Neuronal stem cell (in vitro differentiated cells): Measurements from ENCODE around the gene ALDH7A1.

Experiments used
- DNase-seq: peaks from one replicate; pipeline ENCODE4 v3.0.0-alpha.2; 2013; ENCODE audit warnings: low spot score
- H2AFZ ChIP-seq: one replicate; pipeline ENCODE4 v1.6.1; 2013; ENCODE audit warnings: mild to moderate bottlenecking, low read length, inconsistent platforms
- H2AK5ac ChIP-seq: 2 replicates; pipeline ENCODE4 v1.6.1; 2013; ENCODE audit warnings: low read depth, mild to moderate bottlenecking, inconsistent platforms, low read length, moderate library complexity, mixed read lengths
- H2BK120ac ChIP-seq: 2 replicates; pipeline ENCODE4 v1.6.1; 2013; ENCODE audit warnings: low read depth, mild to moderate bottlenecking, inconsistent platforms, low read length, moderate library complexity, mixed read lengths
- H2BK12ac ChIP-seq: one replicate; pipeline ENCODE4 v1.6.1; 2013; ENCODE audit warnings: low read length, inconsistent platforms
- H2BK15ac ChIP-seq: 2 replicates; pipeline ENCODE4 v1.6.1; 2013; ENCODE audit warnings: mild to moderate bottlenecking, low read length, inconsistent platforms, mixed read lengths
- H2BK5ac ChIP-seq: one replicate; pipeline ENCODE4 v1.6.1; 2013; ENCODE audit warnings: inconsistent platforms, mild to moderate bottlenecking, low read length, moderate library complexity
- H3K14ac ChIP-seq: one replicate; pipeline ENCODE4 v1.6.1; 2013; ENCODE audit warnings: low read length, inconsistent platforms
- H3K18ac ChIP-seq: 2 replicates; pipeline ENCODE4 v1.6.1; 2013; ENCODE audit warnings: low read length, inconsistent platforms
- H3K23ac ChIP-seq: 2 replicates; pipeline ENCODE4 v1.6.1; 2013; ENCODE audit warnings: low read depth, mild to moderate bottlenecking, mixed read lengths, low read length, inconsistent platforms; ENCODE audit not compliant: poor library complexity
- H3K27ac ChIP-seq: replicated peaks from 3 replicates; pipeline ENCODE4 v1.5.1; 2013; ENCODE audit warnings: low read length, inconsistent platforms
- H3K27me3 ChIP-seq, 3 experiments: 2 replicates each; pipeline ENCODE4 v1.6.1; 2013; ENCODE audit warnings: low read length in 3 of 3, mild to moderate bottlenecking in 2 of 3, inconsistent platforms in 1 of 3, low read depth in 1 of 3, mixed read lengths in 1 of 3, moderate library complexity in 1 of 3; ENCODE audit not compliant: control insufficient read depth in 3 of 3, insufficient read depth in 3 of 3
- H3K36me3 ChIP-seq, 2 donors: replicated peaks in 1 of 2; 2 replicates each; pipeline ENCODE4 v1.6.1; 2013; ENCODE audit warnings: low read length in 2 of 2; ENCODE audit not compliant: control insufficient read depth in 2 of 2, insufficient read depth in 2 of 2
- H3K4ac ChIP-seq: 2 replicates; pipeline ENCODE4 v1.6.1; 2013; ENCODE audit warnings: inconsistent platforms, mild to moderate bottlenecking, low read length, moderate library complexity
- H3K4me1 ChIP-seq, 2 donors: 1 replicate in 1 of 2; 2 replicates in 1 of 2; pipeline ENCODE4 v1.6.1; 2013; ENCODE audit warnings: low read length in 2 of 2, low read depth in 1 of 2; ENCODE audit not compliant: control insufficient read depth in 2 of 2, insufficient read depth in 1 of 2
- H3K4me2 ChIP-seq: one replicate; pipeline ENCODE4 v1.6.1; 2013; ENCODE audit warnings: mild to moderate bottlenecking, low read length, inconsistent platforms; ENCODE audit not compliant: insufficient read depth, poor library complexity, severe bottlenecking
- H3K4me3 ChIP-seq, 2 donors: 2 replicates each; pipeline ENCODE4 v1.5.1; 2013; ENCODE audit warnings: low read length in 2 of 2, mild to moderate bottlenecking in 2 of 2, inconsistent platforms in 1 of 2, moderate library complexity in 1 of 2
- H3K79me1 ChIP-seq: one replicate; pipeline ENCODE4 v1.6.1; 2013; ENCODE audit warnings: low read depth, mild to moderate bottlenecking, inconsistent platforms, low read length, moderate library complexity
- H3K9ac ChIP-seq: one replicate; pipeline ENCODE4 v1.6.1; 2013; ENCODE audit warnings: mild to moderate bottlenecking, low read depth, low read length, inconsistent platforms; ENCODE audit not compliant: poor library complexity
- H3K9me3 ChIP-seq, 2 donors: replicated peaks in 1 of 2; 2 replicates each; pipeline versions ENCODE3 to v1.6.1; 2013; ENCODE audit warnings: low read length in 2 of 2, mild to moderate bottlenecking in 2 of 2, inconsistent platforms in 1 of 2, low read depth in 1 of 2, mixed read lengths in 1 of 2, moderate library complexity in 1 of 2; ENCODE audit not compliant: control insufficient read depth in 2 of 2, insufficient read depth in 1 of 2
- H4K8ac ChIP-seq: one replicate; pipeline ENCODE4 v1.6.1; 2013; ENCODE audit warnings: low read depth, mild to moderate bottlenecking, inconsistent platforms, low read length, moderate library complexity
- H4K91ac ChIP-seq: one replicate; pipeline ENCODE4 v1.6.1; 2013; ENCODE audit warnings: low read length, low read depth, mild to moderate bottlenecking, inconsistent platforms; ENCODE audit not compliant: poor library complexity
- WGBS, 2 donors: extraction: QIAGEN DNeasy Blood & Tissue Kit; methylation state at CpG; one replicate each; pipeline ENCODE4 v1.1.7; 2013; ENCODE audit warnings: missing lambda C conversion rate in 2 of 2, mixed read lengths in 1 of 2; ENCODE audit not compliant: insufficient read length in 2 of 2, insufficient replicate concordance in 1 of 2; ENCODE audit errors: extremely low coverage in 2 of 2; 5-methylcytosine and 5-hydroxymethylcytosine counted together

Gene ALDH7A1

GRCh38 chr5:126577415-126577814 lies 17.6 kb downstream of the ALDH7A1 start:
- WGBS, 2 donors: no CpG with 5 or more reads among the region's 5 CpGs

GRCh38 chr5:126576974-126577373 lies 18.0 kb downstream of the ALDH7A1 start:
- H3K79me1 ChIP-seq: peaks cover 2% of the 10 kb centered on the region
- no peak overlapping the region for H3K4me2 ChIP-seq
- H2BK15ac ChIP-seq: no peak overlapping the region
- H3K27me3 ChIP-seq: no peaks in the 10 kb centered on the region
- H2BK5ac ChIP-seq: no peak overlapping the region
- H3K4me1 ChIP-seq: no peaks in the 10 kb centered on the region
- no peak overlapping the region for H3K4me3 ChIP-seq
- WGBS, 2 donors: no CpG with 5 or more reads among the region's 5 CpGs
- H3K23ac ChIP-seq: no peak overlapping the region
- H3K14ac ChIP-seq: no peak overlapping the region
- no peak overlapping the region for H2BK12ac ChIP-seq
- no peak overlapping the region for H2AFZ ChIP-seq
- H3K27ac ChIP-seq: no peak overlapping the region
- no peak overlapping the region for H2BK120ac ChIP-seq
- no peak overlapping the region for H4K91ac ChIP-seq
- peaks cover 22 to 89% of the 10 kb centered on the region in 2 donors for H3K36me3 ChIP-seq
- H3K9me3 ChIP-seq: no peaks in the 10 kb centered on the region
- DNase-seq: no peak
- no peak overlapping the region for H3K4ac ChIP-seq
- no peak overlapping the region for H3K18ac ChIP-seq
- no peak overlapping the region for H3K9ac ChIP-seq
- H2AK5ac ChIP-seq: no peak overlapping the region
- H4K8ac ChIP-seq: no peak overlapping the region

More at GRCh38 chr5:126577415-126577814, 17.6 kb downstream of the ALDH7A1 start:
- no peak for DNase-seq
- no peaks in the 10 kb centered on the region for H3K9me3 ChIP-seq
- no peak overlapping the region for H3K18ac ChIP-seq
- no peak overlapping the region for H3K14ac ChIP-seq
- H2BK5ac ChIP-seq: no peak overlapping the region
- H3K4ac ChIP-seq: no peak overlapping the region
- H3K9ac ChIP-seq: peak overlapping the region; percentile 12
- peaks cover 1% of the 10 kb centered on the region for H3K79me1 ChIP-seq
- no peak overlapping the region for H2BK120ac ChIP-seq
- no peak overlapping the region for H2AK5ac ChIP-seq
- H3K4me2 ChIP-seq: no peak overlapping the region
- no peak overlapping the region for H3K27ac ChIP-seq
- H4K8ac ChIP-seq: no peak overlapping the region
- no peak overlapping the region for H3K4me3 ChIP-seq
- H4K91ac ChIP-seq: no peak overlapping the region
- no peak overlapping the region for H3K23ac ChIP-seq
- H2BK15ac ChIP-seq: no peak overlapping the region
- H3K4me1 ChIP-seq: no peaks in the 10 kb centered on the region
- H2AFZ ChIP-seq: no peak overlapping the region
- H2BK12ac ChIP-seq: no peak overlapping the region
- no peaks in the 10 kb centered on the region for H3K27me3 ChIP-seq
- peaks cover 22 to 89% of the 10 kb centered on the region in 2 donors for H3K36me3 ChIP-seq

- no peaks in the 10 kb centered on the region for H3K27me3 ChIP-seq
- H3K18ac ChIP-seq: no peak overlapping the region
- no peak overlapping the region for H2AK5ac ChIP-seq
- no peak overlapping the region for H2BK5ac ChIP-seq
- no peaks in the 10 kb centered on the region for H3K4me1 ChIP-seq
- peaks cover 2% of the 10 kb centered on the region for H3K79me1 ChIP-seq
- WGBS, 2 donors: no CpG with 5 or more reads among the region's 10 CpGs
- no peak overlapping the region for H3K4me3 ChIP-seq
- H2BK120ac ChIP-seq: no peak overlapping the region
- no peak overlapping the region for H3K27ac ChIP-seq
- no peak overlapping the region for H3K23ac ChIP-seq
- H3K4ac ChIP-seq: no peak overlapping the region
- H3K9me3 ChIP-seq: no peaks in the 10 kb centered on the region
- no peak overlapping the region for H4K8ac ChIP-seq
- no peak overlapping the region for H4K91ac ChIP-seq
- no peak overlapping the region for H2BK15ac ChIP-seq
- H3K9ac ChIP-seq: no peak overlapping the region
- H3K4me2 ChIP-seq: no peak overlapping the region
- no peak overlapping the region for H2AFZ ChIP-seq
- H3K14ac ChIP-seq: no peak overlapping the region
- H2BK12ac ChIP-seq: no peak overlapping the region
- DNase-seq: no peak
- H3K36me3 ChIP-seq: peaks cover 18 to 88% of the 10 kb centered on the region in 2 donors
Measured at GRCh38 chr5:126575644-126576043, 19.4 kb downstream of the ALDH7A1 start.

GRCh38 chr5:126568206-126568755 lies 26.7 kb downstream of the ALDH7A1 start:
- Histone ChIP-seq H3K27me3 (no peaks in the 10 kb centered on the region), H2AK5ac (no peak overlapping the region), H4K8ac (no peak overlapping the region), H2BK12ac (no peak overlapping the region), H3K4me1 (no peaks in the 10 kb centered on the region), H2BK120ac (no peak overlapping the region), H2BK15ac (no peak overlapping the region), H3K27ac (no peak overlapping the region), H3K23ac (no peak overlapping the region), H2AFZ (no peak overlapping the region), H3K4ac (no peak overlapping the region), H3K18ac (no peak overlapping the region), H3K79me1 (peaks cover 2% of the 10 kb centered on the region), H3K9ac (no peak overlapping the region), H3K36me3 (peaks cover 24 to 92% of the 10 kb centered on the region in 2 donors), H3K4me3 (no peak overlapping the region), H3K4me2 (no peak overlapping the region), H3K9me3 (no peaks in the 10 kb centered on the region), H3K14ac (no peak overlapping the region), H2BK5ac (no peak overlapping the region), H4K91ac (no peak overlapping the region)
- no peak for DNase-seq
- WGBS, 2 donors: no CpG with 5 or more reads among the region's 4 CpGs
